ENCODE results near the gene ELAPOR1. TPM values are rescaled to one million over a fixed set of nuclear protein-coding genes. Genes with fewer than 3 reads are reported as not detected.
"Not testable (repeated sequence)": the region's sequence is repeated elsewhere in the genome, so short reads cannot be mapped to it uniquely, and the experiment has no call there.

The ELAPOR1 gene
- total RNA-seq, 1 experiment from 2014 or later = 1.1 TPM

DNA sequence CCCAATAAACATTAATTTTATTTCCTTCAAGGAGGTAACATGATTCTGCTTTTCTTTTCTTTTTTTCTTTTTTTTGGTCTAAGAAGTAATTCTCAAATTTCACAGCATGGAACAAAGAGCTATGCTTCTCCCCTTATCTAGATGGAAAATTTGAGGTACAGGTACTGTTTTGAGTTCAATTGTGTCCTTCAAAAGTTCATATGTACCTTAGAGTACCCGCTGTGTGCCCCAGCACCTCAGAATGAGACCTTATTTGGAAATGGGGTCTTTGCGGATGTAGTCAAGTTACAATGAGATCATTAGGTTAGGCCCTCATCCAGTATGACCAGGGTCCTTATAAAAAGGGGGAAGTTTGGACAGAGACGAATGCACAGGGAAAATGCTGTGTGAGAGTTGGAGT is 22.0 kb downstream of the ELAPOR1 start:
- DNase-seq (ENCODE audit: low read depth) = no peak

DNA sequence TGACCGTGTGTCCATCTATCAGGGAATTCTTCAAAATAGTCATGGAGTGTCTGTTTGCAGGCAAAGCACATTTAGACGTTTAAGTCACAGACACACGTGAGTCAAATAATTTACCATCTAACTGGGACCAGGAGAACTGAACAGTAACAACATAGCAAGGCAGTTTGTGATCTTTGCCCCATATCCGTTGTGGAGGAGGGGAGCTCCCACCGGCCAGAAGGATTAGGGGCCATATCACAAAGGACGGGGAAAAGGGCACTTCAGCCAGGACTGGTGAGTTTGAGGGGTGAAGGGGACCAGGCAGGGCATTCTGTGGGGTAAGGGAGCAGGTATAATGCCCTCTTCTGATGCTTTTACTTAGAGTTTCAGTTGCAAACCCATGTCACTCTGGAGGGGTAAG is 22.9 kb downstream of the ELAPOR1 start:
- no peak for DNase-seq (ENCODE audit: low read depth)

GRCh38 chr1:109137958-109138357 is 24.0 kb downstream of the ELAPOR1 start:
- no peak for DNase-seq (ENCODE audit: low read depth)

GRCh38 chr1:109138358-109138757 is 24.4 kb downstream of the ELAPOR1 start:
- DNase-seq (ENCODE audit: low read depth) = no peak

GRCh38 chr1:109140392-109140791 is 26.5 kb downstream of the ELAPOR1 start:
- no peak for DNase-seq (ENCODE audit: low read depth)

DNA sequence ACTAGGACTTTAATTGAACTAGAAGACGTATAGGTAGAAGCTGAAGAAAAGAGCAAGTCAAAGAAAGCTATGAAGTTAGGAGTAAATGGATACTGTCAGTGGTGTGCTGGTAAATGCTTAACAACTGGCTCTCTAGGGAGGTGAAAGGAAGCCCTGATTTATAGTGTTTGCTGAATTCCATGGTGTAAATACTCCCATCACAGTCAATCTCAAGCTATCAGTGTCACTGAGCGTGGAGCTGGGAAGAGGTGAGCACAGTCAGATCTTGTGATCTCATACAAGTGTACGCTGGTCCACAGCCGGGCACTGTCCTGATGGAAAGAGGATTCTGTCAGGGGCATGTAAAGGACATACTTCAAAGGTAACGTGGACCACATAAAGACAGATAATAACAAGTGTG is 28.3 kb downstream of the ELAPOR1 start:
- DNase-seq (ENCODE audit: low read depth) = no peak

DNA sequence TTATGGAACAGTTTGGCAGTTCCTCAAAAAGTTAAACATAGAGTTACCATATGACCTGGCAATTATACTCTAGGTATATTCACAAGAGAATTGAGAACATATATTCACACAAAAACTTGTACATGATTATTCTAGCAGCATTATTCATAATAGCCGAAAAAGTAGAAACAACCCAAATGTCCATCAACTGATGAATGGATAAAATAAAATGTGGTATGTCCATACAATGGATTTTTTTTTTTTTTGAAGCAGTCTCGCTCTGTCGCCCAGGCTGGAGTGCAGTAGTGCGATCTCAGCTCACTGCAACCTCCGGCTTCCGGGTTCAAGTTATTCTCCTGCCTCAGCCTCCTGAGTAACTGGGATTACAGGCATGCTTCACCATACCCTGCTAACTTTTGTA is 28.8 kb downstream of the ELAPOR1 start:
- DNase-seq (ENCODE audit: low read depth) = not testable (repeated sequence)

- no peak for DNase-seq (ENCODE audit: low read depth)
Observed at GRCh38 chr1:109148987-109149561, 35.2 kb downstream of the ELAPOR1 start.

DNA sequence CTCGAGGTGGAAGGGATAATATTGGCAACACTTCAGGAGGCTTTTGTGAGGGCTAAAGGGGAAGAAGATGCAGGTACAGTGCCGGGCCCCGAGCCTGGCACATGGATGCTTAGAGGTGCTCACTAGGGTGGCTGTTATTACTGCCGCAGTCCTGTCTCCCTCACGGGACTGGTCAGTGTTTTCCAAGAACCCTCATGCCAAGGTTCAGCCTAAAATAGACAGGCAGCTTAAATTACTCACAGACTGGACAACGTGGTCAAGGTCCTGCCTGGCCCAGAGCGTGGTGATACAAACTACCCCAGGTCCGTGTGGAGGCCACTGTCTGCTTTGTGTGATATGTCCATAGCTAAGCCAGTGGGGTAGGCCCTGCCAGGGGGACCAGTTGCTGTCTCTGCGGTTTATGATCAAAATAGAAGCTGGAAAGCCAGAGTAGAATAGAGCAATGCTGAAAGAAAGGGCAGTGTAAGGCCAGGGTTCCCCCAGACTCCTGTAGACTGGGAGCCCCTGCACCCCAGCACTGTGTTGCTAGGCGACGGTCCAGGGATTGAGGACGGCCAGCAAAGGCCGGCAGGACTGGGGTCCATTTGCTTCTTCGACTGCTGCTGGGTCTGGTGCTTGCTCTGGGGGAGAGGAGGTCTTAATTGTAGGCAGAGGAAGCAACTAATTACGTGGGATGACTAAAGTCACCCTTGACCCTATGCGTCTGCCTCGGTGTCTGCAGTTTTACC is 36.1 kb downstream of the ELAPOR1 start:
- no peak for DNase-seq (ENCODE audit: low read depth)

DNA sequence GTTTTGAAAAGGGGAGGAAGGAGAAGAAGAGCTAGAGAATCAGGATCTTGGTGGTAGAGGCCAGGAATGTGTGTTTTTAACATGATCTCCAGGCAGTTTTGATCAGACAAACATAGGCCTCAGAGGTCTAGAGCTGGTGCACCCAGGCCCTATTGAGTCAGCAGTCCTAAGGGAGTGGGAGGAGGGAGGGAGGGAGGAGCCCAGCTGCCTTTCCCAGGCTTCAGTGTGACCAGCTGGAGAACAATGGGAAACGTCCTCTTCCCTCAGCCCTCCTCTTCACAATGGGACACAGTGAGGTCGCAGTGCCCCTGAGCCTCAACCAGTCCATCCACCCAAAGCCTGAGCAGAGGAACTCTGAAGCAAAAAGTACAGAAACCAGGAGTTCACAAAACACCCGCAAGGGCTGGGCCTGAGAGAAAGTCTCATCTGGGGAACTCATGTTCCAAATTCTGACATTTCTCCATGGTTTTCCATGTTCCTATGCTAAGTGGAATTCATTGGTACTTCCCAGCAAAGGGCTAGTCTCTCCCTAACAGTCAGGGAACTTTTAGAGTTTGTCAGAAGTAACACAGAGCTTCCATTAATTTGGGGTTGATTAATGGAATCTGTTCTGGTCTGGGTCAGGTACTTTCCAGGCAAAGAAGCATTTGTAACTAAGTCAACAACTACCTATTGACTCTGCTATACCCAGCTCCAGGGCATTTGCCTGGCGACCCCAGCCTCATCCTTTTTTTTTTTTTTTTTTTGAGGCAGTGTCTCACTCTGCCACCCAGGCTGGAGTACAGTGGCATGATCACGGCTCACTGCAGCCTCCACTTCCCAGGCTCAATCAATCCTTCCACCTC is 37.5 kb downstream of the ELAPOR1 start:
- DNase-seq (ENCODE audit: low read depth) = peak; percentile 66

GRCh38 chr1:109152196-109152595 is 38.3 kb downstream of the ELAPOR1 start:
- DNase-seq (ENCODE audit: low read depth) = no peak

DNA sequence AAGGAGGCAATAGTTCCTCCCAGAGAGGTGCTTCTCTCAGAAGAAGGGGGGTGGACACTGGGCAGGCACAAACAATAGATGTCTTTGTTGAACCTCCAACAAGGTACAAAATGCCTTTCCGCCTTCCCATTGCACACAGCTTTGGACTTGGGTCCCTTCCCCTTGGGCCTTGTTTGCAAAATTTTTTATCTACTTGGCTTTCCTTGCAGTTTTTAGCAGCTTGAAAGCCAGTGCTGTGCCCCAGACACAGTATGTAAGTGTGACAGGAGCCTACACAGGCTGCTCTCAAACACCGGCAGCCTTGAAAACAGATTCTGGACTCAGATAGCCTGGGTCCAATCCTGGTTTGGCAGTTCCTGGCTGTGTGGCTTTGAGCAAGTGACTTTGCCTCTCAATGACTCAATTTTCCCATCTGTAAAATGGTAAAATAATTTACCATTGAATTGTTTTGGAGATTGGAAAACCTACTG is 43.0 kb downstream of the ELAPOR1 start:
- no peak for DNase-seq (ENCODE audit: low read depth)

DNA sequence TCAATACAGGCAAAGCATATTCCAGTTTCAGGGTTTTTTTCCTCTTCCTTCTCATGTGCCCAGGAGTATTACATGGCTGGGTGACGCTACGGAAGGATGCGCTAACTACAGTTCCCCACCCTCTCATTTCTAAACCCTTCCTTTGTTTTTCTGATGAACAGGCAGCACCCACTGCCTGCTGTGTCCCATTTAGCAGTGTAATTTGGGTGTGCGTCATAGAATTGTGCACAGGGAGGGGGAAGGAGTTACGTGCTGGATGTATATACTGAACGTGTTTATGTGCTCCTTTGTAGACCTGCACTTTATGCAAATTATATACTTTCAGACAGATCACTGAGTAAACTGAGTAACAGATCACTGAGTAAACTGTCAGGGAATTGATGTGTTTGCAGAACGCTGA is 44.5 kb downstream of the ELAPOR1 start:
- DNase-seq (ENCODE audit: low read depth) = no peak

DNA sequence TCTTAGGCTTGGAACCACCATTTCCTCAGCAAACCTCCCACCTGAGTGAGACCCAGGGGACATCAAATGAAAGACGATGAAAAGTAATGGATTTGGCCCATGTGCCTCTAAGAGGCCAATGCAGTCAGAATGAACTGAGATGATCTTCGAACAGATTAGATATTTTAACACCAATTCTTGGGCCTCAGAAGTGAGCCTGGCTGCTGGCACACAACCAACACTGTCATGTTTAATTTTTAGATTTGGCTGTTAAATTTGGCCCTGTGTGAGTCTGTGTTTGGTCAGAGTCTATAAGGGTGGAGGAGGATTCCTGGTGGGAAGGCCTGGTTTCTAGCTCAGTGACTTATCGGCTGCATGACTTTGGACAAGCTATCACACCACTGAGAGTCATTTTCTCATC is 45.4 kb downstream of the ELAPOR1 start:
- no peak for DNase-seq (ENCODE audit: low read depth)

GRCh38 chr1:109160071-109160840 is 46.3 kb downstream of the ELAPOR1 start:
- DNase-seq (ENCODE audit: low read depth) = no peak

- DNase-seq (ENCODE audit: low read depth) = peak; percentile 92
Observed at GRCh38 chr1:109161858-109162606, 48.1 kb downstream of the ELAPOR1 start.

GRCh38 chr1:109162626-109163025 is 48.7 kb downstream of the ELAPOR1 start:
- no peak for DNase-seq (ENCODE audit: low read depth)

DNA sequence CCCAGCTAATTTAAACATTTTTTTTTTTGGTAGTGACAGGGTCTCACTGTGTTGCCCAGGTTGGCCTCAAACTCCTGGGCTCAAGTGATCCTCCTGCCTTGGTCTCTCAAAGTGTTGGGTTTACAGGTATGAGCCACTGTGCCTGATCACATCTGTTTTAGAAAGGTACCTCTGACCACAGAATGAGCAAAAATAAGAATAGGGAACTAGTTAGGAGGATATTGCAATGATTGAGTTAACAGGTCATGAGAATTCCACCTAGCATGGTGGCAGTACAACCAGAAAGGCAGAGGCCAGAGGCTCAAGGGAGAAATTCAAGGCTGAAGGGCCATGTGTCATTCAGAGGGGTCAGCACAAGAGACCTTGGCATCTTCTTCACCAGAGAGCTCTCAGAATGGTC is 49.6 kb downstream of the ELAPOR1 start:
- no peak for DNase-seq (ENCODE audit: low read depth)
